GM12873 (cell line): ENCODE data around the gene PDK2.

ENCODE experiments used
- CTCF ChIP-seq: IDR thresholded peaks from 2 replicates; pipeline ENCODE4 v1.5.1; 2012; ENCODE audit warnings: low read depth, mild to moderate bottlenecking, moderate library complexity, low read length, control low read depth; ENCODE audit not compliant: insufficient read depth; ENCODE audit errors: missing control alignments

PDK2 gene

GRCh38 chr17:50155115-50155819 is 60.1 kb downstream of the PDK2 start:
- no peak for TF ChIP-seq CTCF

- TF ChIP-seq CTCF, result no peak
These were observed 62.7 kb downstream of the PDK2 start for GRCh38 chr17:50157891-50158290.

GRCh38 chr17:50161023-50161910 is 66.1 kb downstream of the PDK2 start:
- TF ChIP-seq CTCF, result peak; percentile 96
